ENCODE measurements around the gene HACL1. TPM values are rescaled to one million over a fixed set of nuclear protein-coding genes. Genes with fewer than 3 reads are reported as not detected.

The HACL1 gene
- total RNA-seq, 1 experiment from 2014 or later, result 20.5 TPM

DNA sequence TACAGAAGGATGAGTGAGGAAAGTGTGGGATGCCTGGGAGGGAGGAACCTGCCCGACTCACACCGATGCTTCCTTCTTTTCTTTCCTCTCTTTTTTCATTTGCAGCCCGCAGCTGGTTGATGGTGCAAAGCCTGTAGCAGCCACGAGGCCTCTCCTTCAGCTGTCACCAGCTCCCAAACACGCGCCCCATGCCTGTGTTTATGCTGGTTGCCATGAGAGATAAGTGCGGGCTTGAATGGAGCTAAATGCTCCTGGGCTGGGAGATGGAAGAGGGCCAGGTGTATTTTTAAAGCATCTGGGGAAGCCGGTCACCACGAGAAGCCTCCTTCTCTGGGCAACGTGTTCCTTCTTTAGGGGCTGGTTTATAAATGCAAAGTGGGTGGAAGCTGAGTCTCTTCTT lies 89.2 kb downstream of the HACL1 start:
- Histone ChIP-seq H3K4me1 (ENCODE audit: control insufficient read depth in 1 of 2, insufficient read depth in 2 of 2, low read length in 2 of 2) (no peaks in the 10 kb centered on the region), H4K20me1 (ENCODE audit: insufficient read depth) (no peaks in the 10 kb centered on the region), H3K36me3 (ENCODE audit: control insufficient read depth in 1 of 2, insufficient read depth in 2 of 2, low read length in 2 of 2) (no peaks in the 10 kb centered on the region), H3K9ac (ENCODE audit: low read length) (no peak overlapping the region), H3K4me2 (ENCODE audit: low read length) (no peak overlapping the region), H3K4me3 (replicated peaks in 1 of 2; ENCODE audit: low read depth in 1 of 2, low read length in 2 of 2) (no peak overlapping the region), H2AFZ (ENCODE audit: low read depth, low read length, poor library complexity, severe bottlenecking) (no peak overlapping the region), H3K27me3 (ENCODE audit: insufficient read depth, low read length) (no peaks in the 10 kb centered on the region), H3K9me2 (ENCODE audit: insufficient read depth) (no peaks in the 10 kb centered on the region), H3K27ac (ENCODE audit: low read depth, low read length) (no peak overlapping the region), H3K79me2 (ENCODE audit: insufficient read depth, low read length) (no peaks in the 10 kb centered on the region), H3K9me3 (ENCODE audit: control insufficient read depth in 1 of 2, insufficient read depth in 1 of 2, low read depth in 1 of 2, low read length in 2 of 2) (no peaks in the 10 kb centered on the region)
- intact Hi-C loops (cut with micrococcal nuclease), result no loop called here
- TF ChIP-seq, protein P1, sequence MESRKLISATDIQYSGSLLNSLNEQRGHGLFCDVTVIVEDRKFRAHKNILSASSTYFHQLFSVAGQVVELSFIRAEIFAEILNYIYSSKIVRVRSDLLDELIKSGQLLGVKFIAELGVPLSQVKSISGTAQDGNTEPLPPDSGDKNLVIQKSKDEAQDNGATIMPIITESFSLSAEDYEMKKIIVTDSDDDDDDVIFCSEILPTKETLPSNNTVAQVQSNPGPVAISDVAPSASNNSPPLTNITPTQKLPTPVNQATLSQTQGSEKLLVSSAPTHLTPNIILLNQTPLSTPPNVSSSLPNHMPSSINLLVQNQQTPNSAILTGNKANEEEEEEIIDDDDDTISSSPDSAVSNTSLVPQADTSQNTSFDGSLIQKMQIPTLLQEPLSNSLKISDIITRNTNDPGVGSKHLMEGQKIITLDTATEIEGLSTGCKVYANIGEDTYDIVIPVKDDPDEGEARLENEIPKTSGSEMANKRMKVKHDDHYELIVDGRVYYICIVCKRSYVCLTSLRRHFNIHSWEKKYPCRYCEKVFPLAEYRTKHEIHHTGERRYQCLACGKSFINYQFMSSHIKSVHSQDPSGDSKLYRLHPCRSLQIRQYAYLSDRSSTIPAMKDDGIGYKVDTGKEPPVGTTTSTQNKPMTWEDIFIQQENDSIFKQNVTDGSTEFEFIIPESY (IDR thresholded peaks at IDR 0.05; ENCODE audit: extremely low read depth, insufficient replicate concordance, low read length), result no peak
- TF ChIP-seq, protein P2, sequence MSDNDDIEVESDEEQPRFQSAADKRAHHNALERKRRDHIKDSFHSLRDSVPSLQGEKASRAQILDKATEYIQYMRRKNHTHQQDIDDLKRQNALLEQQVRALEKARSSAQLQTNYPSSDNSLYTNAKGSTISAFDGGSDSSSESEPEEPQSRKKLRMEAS (IDR thresholded peaks at IDR 0.05), result no peak
- TF ChIP-seq FOSL1 (IDR thresholded peaks at IDR 0.05; ENCODE audit: low read depth) (no peak), SP1 (IDR thresholded peaks at IDR 0.05; ENCODE audit: low read depth) (no peak), CEBPB (IDR thresholded peaks at IDR 0.05; ENCODE audit: low read depth) (no peak), TCF7L2 (IDR thresholded peaks at IDR 0.05; ENCODE audit: borderline replicate concordance, extremely low read depth, insufficient read depth, insufficient read length) (no peak), SIN3A (IDR thresholded peaks at IDR 0.05; ENCODE audit: low read depth) (no peak), EGR1 (IDR thresholded peaks at IDR 0.05; ENCODE audit: low read depth) (no peak)
- TF ChIP-seq, protein P3, sequence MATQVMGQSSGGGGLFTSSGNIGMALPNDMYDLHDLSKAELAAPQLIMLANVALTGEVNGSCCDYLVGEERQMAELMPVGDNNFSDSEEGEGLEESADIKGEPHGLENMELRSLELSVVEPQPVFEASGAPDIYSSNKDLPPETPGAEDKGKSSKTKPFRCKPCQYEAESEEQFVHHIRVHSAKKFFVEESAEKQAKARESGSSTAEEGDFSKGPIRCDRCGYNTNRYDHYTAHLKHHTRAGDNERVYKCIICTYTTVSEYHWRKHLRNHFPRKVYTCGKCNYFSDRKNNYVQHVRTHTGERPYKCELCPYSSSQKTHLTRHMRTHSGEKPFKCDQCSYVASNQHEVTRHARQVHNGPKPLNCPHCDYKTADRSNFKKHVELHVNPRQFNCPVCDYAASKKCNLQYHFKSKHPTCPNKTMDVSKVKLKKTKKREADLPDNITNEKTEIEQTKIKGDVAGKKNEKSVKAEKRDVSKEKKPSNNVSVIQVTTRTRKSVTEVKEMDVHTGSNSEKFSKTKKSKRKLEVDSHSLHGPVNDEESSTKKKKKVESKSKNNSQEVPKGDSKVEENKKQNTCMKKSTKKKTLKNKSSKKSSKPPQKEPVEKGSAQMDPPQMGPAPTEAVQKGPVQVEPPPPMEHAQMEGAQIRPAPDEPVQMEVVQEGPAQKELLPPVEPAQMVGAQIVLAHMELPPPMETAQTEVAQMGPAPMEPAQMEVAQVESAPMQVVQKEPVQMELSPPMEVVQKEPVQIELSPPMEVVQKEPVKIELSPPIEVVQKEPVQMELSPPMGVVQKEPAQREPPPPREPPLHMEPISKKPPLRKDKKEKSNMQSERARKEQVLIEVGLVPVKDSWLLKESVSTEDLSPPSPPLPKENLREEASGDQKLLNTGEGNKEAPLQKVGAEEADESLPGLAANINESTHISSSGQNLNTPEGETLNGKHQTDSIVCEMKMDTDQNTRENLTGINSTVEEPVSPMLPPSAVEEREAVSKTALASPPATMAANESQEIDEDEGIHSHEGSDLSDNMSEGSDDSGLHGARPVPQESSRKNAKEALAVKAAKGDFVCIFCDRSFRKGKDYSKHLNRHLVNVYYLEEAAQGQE (IDR thresholded peaks at IDR 0.05; ENCODE audit: low read depth), result no peak
- TF ChIP-seq, protein P4, sequence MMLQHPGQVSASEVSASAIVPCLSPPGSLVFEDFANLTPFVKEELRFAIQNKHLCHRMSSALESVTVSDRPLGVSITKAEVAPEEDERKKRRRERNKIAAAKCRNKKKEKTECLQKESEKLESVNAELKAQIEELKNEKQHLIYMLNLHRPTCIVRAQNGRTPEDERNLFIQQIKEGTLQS (IDR thresholded peaks at IDR 0.05), result no peak
- no peak for DNase-seq (ENCODE audit: low read depth, low spot score)
- POLR2A ChIA-PET, result no interaction called here
- CTCF ChIA-PET, result no interaction called here
- no peak for ATAC-seq
- no TSS peak for BruUV-seq (replicated peaks)
- RAD21 ChIA-PET (ENCODE audit: low non-redundant PET in 1 of 2, low total read pairs in 2 of 2, uncharacterized antibody in 2 of 2, unreplicated experiment in 2 of 2), result no interaction called here
